BLaER1 treated with 17β-estradiol and CSF1 and Interleukin-3, amounts not matched to agents 10 nM and 100 nM (cell line): ENCODE measurements around the gene DENND4A.
A peak's percentile ranks its signal among the peaks of the same experiment; 100 is the strongest.

Experiments
- H3K27ac ChIP-seq, 11 experiments: shearing (Covaris generic); formaldehyde crosslinking; 2 replicates each; pipeline ENCODE4 v1.8.1; 2022
- H3K27me3 ChIP-seq, 11 experiments: shearing (Covaris generic); formaldehyde crosslinking; 2 replicates each; pipeline ENCODE4 v1.8.1; 2022
- H3K36me3 ChIP-seq, 11 experiments: shearing (Covaris generic); formaldehyde crosslinking; 2 replicates each; pipeline ENCODE4 v1.8.1; 2022
- H3K4me1 ChIP-seq, 10 experiments: shearing (Covaris generic); formaldehyde crosslinking; 2 replicates each; pipeline ENCODE4 v1.8.1; 2022
- H3K4me2 ChIP-seq, 11 experiments: shearing (Covaris generic); formaldehyde crosslinking; 2 replicates each; pipeline ENCODE4 v1.8.1; 2022
- H3K4me3 ChIP-seq, 10 experiments: shearing (Covaris generic); formaldehyde crosslinking; 2 replicates each; pipeline ENCODE4 v1.8.1; 2022
- H3K9ac ChIP-seq, 11 experiments: shearing (Covaris generic); formaldehyde crosslinking; 2 replicates each; pipeline ENCODE4 v1.8.1; 2022
- H3K9me3 ChIP-seq, 11 experiments: shearing (Covaris generic); formaldehyde crosslinking; replicated peaks in 1 of 11; 2 replicates each; pipeline ENCODE4 v1.8.1; 2022
- H4K20me1 ChIP-seq, 11 experiments: shearing (Covaris generic); formaldehyde crosslinking; 2 replicates each; pipeline ENCODE4 v1.8.1; 2022
- Cebpa-rat ChIP-seq, 11 experiments: shearing (Covaris generic); IDR thresholded peaks; 2 replicates each; pipeline ENCODE4 v1.8.1; 2022

Gene DENND4A

DNA sequence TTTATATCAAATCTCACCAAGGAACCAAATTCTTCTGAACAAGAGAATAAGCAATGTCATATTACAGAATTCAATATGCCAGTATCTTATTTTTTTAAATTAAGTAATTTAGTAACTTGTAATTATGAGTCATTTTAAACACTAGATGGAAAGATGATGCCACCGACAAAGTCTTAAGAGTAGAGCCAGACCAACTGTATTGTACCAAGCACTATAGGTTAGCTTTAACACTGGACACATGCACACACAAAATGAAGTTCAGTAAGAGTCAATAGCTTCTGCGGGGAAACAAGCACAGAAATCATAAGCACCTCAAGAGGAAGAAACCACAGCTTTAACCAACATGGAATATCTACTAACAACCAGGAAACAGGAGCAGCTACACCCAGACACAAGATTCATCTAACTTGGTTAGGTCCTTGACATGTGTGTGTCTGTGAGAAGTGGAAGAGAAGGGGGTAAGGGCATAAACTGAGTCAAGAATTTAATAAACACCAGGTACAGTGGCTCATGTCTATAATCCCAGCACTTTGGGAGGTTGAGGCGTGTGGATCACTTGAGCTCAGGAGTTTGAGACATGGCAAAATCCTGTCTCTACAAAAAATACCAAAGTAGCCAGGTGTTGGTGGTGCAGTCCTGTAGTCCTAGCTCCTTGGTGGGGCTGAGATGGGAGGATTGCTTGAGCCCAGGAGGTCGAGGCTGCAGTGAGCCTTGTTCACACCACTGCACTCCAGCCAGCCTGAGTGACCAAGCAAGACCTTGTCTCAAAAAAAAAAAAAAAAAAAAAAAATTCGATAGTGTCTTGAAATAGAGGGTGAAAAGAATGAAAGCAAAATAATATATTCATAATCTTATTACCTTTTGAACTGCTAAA, 28.9 kb downstream of the DENND4A start:
- Histone ChIP-seq H3K27me3 (no peaks in the 10 kb centered on the region), H3K4me2 (no peak overlapping the region), H3K4me1 (peaks cover 0 to 4% (median 0%) of the 10 kb centered on the region in 10 experiments; a peak in 7 of 20 replicates), H3K9ac (no peak overlapping the region), H3K27ac (no peak overlapping the region), H3K9me3 (0 out of 22 replicates have a peak, but pooled peaks cover 0 to 4% (median 0%) of the 10 kb centered on the region in 11 experiments), H3K36me3 (peaks cover 0 to 31% (median 12%) of the 10 kb centered on the region in 11 experiments; a peak in 14 of 22 replicates), H3K4me3 (no peak overlapping the region), H4K20me1 (peaks cover 0 to 59% (median 12%) of the 10 kb centered on the region in 11 experiments; a peak in 10 of 22 replicates)
- TF ChIP-seq Cebpa-rat (IDR thresholded peaks at IDR 0.05): no peak

DNA sequence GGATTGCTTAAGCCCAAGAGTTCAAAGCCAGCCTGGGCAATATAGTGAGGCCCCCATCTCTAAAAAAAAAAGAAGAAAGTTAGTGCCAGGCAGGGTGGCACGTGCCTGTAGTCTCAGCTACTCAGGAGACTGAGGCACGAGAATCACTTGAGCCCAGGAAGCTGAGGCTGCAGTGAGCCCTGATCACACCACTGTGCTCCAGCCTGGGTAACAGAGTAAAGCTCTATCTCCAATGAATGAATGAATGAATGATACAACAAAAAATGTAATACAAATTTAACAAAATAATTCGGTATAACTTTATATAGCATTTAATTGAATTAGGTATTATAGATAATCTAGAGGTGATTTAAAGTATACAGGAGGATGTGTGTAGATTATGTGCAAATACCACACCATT, 29.7 kb downstream of the DENND4A start:
- TF ChIP-seq Cebpa-rat (IDR thresholded peaks at IDR 0.05): no peak

DNA sequence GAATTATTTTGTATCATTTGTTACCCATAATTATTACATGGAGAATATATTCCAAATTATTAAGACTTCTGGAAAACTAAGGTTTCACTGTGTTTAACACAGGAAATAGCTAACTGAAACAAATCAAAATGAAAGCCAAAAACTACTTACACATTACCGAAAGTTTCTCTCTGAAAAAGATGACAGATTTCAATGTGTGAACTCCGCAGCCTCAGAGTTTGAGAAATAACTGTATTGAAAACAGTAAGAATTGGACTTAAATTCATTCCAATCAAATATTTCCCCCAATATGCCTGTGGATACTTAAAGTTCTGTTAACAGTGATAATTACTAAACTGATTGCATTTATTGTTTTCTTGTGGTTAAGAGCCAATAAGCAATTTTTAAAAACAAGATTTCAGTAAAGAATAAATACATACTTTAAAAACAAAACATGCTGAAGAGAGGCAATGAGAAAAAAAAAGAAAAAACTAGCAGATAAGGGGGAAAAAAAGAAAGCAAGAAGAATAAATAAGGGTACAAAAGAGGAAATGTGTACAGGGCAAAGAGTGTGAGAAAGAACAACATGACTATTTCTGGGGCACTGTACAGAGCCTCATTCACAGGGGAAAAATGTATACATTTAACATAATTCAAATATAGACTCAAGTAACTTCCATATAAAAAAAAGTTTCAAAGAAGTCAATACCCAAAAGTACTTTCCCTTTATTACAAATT, 30.7 kb downstream of the DENND4A start:
- H3K4me2 ChIP-seq: no peak overlapping the region
- H3K4me3 ChIP-seq: no peak overlapping the region
- peaks cover 0 to 13% (median 0%) of the 10 kb centered on the region in 10 experiments; a peak in 9 of 20 replicates for H3K4me1 ChIP-seq
- H3K9ac ChIP-seq: no peak overlapping the region
- no peak overlapping the region for H3K27ac ChIP-seq
- H3K36me3 ChIP-seq: peaks cover 0 to 42% (median 21%) of the 10 kb centered on the region in 11 experiments; a peak in 16 of 22 replicates
- 0 out of 22 replicates have a peak, but pooled peaks cover 0 to 5% (median 0%) of the 10 kb centered on the region in 11 experiments for H3K9me3 ChIP-seq
- H3K27me3 ChIP-seq: no peaks in the 10 kb centered on the region
- TF ChIP-seq Cebpa-rat (IDR thresholded peaks at IDR 0.05): no peak
- peaks cover 0 to 43% (median 9%) of the 10 kb centered on the region in 11 experiments; a peak in 10 of 22 replicates for H4K20me1 ChIP-seq

More for the DNA sequence above, 29.7 kb downstream of the DENND4A start:
- Histone ChIP-seq H3K27ac (no peak overlapping the region), H3K4me2 (no peak overlapping the region), H3K36me3 (peaks cover 0 to 37% (median 18%) of the 10 kb centered on the region in 11 experiments; a peak in 16 of 22 replicates), H3K4me1 (peaks cover 0 to 11% (median 0%) of the 10 kb centered on the region in 10 experiments; a peak in 7 of 20 replicates), H3K9ac (no peak overlapping the region), H3K9me3 (0 out of 22 replicates have a peak, but pooled peaks cover 0 to 5% (median 0%) of the 10 kb centered on the region in 11 experiments), H4K20me1 (peaks cover 0 to 53% (median 11%) of the 10 kb centered on the region in 11 experiments; a peak in 10 of 22 replicates), H3K4me3 (no peak overlapping the region), H3K27me3 (no peaks in the 10 kb centered on the region)

GRCh38 chr15:65759441-65759840, 32.7 kb downstream of the DENND4A start:
- Histone ChIP-seq H3K27ac (no peak overlapping the region), H4K20me1 (peaks cover 0 to 27% (median 8%) of the 10 kb centered on the region in 11 experiments; a peak in 7 of 22 replicates), H3K4me3 (no peak overlapping the region), H3K27me3 (no peaks in the 10 kb centered on the region), H3K9ac (no peak overlapping the region), H3K36me3 (peaks cover 14 to 60% (median 37%) of the 10 kb centered on the region in 11 experiments; a peak in 19 of 22 replicates), H3K9me3 (peaks cover 0 to 5% (median 0%) of the 10 kb centered on the region in 11 experiments; a peak in 1 of 22 replicates), H3K4me2 (no peak overlapping the region), H3K4me1 (peaks cover 0 to 17% (median 0%) of the 10 kb centered on the region in 10 experiments; a peak in 9 of 20 replicates)
- no peak for TF ChIP-seq Cebpa-rat (IDR thresholded peaks at IDR 0.05)

DNA sequence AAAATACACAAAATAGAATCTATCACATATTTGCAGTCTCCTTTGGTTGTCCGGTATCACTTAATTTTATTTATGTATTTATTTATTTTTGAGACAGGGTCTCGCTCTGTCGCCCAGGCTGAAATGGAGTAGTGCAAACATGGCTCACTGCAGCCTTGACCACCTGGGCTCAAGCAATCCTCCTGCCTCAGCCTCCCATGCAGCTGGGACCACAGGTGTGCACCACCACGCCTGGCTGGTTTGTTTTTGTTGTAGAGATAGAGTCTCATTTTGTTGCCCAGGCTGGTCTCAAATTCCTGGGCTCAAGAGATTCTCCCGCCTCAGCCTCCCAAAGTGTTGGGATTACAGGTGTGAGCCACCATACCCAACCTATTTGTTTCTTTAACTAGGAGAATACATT, 33.9 kb downstream of the DENND4A start:
- Histone ChIP-seq H3K36me3 (peaks cover 14 to 57% (median 37%) of the 10 kb centered on the region in 11 experiments; a peak in 19 of 22 replicates), H3K4me3 (no peak overlapping the region), H3K9ac (no peak overlapping the region), H3K4me1 (peaks cover 0 to 17% (median 0%) of the 10 kb centered on the region in 10 experiments; a peak in 9 of 20 replicates), H3K9me3 (peaks cover 0 to 5% (median 0%) of the 10 kb centered on the region in 11 experiments; a peak in 1 of 22 replicates), H3K4me2 (peak overlapping the region in 2 of 11 experiments; percentile 2 to 40; a peak in 2 of 22 replicates), H3K27ac (no peak overlapping the region), H4K20me1 (peaks cover 0 to 23% (median 3%) of the 10 kb centered on the region in 11 experiments; a peak in 7 of 22 replicates), H3K27me3 (no peaks in the 10 kb centered on the region)
- TF ChIP-seq Cebpa-rat (IDR thresholded peaks at IDR 0.05): no peak

- H4K20me1 ChIP-seq: peaks cover 0 to 14% (median 0%) of the 10 kb centered on the region in 11 experiments; a peak in 7 of 22 replicates
- H3K4me3 ChIP-seq: no peak overlapping the region
- peaks cover 0 to 5% (median 0%) of the 10 kb centered on the region in 11 experiments; a peak in 1 of 22 replicates for H3K9me3 ChIP-seq
- H3K36me3 ChIP-seq: peaks cover 14 to 60% (median 37%) of the 10 kb centered on the region in 11 experiments; a peak in 19 of 22 replicates
- TF ChIP-seq Cebpa-rat (IDR thresholded peaks at IDR 0.05): no peak
- no peaks in the 10 kb centered on the region for H3K27me3 ChIP-seq
- H3K4me1 ChIP-seq: peaks cover 0 to 17% (median 0%) of the 10 kb centered on the region in 10 experiments; a peak in 9 of 20 replicates
- no peak overlapping the region for H3K27ac ChIP-seq
- H3K9ac ChIP-seq: no peak overlapping the region
- H3K4me2 ChIP-seq: peak overlapping the region in 2 of 11 experiments; percentile 2 to 40; a peak in 1 of 22 replicates
Observed at GRCh38 chr15:65757256-65757655, 34.8 kb downstream of the DENND4A start.

DNA sequence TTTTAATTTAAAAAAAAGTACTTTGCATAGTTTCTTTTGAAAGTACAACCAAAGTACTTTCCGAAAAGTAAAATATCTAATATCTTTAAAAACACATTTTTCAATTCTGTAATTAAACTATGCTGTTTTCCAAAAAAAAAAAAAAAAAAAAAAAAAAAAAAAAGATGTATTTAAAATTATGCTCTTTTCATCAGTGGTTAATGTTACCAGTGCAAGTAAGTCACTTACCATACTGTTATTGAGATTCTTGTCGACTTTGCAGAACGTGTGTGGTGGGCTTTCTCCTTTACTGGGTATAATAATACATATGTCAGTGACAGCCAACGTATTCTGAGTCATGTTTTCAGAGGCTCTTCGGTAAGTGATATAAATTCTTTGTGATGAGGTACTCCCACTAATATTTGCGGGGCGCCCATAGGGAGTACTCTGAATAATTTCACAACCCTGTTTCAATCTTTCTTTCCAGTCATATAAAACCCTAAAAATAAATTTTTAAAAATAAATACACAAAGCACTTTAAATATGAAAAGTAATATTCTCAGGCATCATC, 39.9 kb downstream of the DENND4A start:
- Histone ChIP-seq H3K36me3 (peaks cover 15 to 61% (median 27%) of the 10 kb centered on the region in 11 experiments; a peak in 16 of 22 replicates), H3K4me2 (no peak overlapping the region), H3K9ac (no peak overlapping the region), H3K4me1 (peaks cover 0 to 5% (median 0%) of the 10 kb centered on the region in 10 experiments; a peak in 3 of 20 replicates), H4K20me1 (peaks cover 0 to 2% (median 0%) of the 10 kb centered on the region in 11 experiments; a peak in 2 of 22 replicates), H3K27me3 (no peaks in the 10 kb centered on the region), H3K27ac (no peak overlapping the region), H3K4me3 (no peak overlapping the region), H3K9me3 (no peaks in the 10 kb centered on the region; a peak in 1 of 22 replicates)
- no peak for TF ChIP-seq Cebpa-rat (IDR thresholded peaks at IDR 0.05)

DNA sequence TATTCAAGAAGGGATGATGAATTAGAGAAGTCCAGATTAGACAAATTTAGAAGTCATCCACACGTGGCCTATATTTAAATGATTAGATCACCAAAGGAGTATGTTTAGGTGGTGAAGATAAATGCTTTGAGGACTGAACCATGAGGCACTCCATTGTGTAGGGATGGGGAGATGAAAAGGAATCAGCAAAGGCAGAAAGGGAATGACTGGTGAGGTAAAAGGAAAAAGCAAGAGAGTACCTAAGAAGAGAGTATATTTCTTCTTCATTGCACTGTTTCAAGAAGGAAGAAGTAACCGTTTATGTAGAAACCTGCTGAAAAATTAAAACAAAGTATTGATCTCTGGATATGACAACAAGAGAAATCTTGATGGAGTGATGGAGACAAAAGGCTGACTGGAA, 40.7 kb downstream of the DENND4A start:
- Histone ChIP-seq H3K4me3 (no peak overlapping the region), H4K20me1 (no peaks in the 10 kb centered on the region; a peak in 2 of 22 replicates), H3K27ac (no peak overlapping the region), H3K9me3 (no peaks in the 10 kb centered on the region; a peak in 1 of 22 replicates), H3K4me1 (peaks cover 0 to 4% (median 0%) of the 10 kb centered on the region in 10 experiments; a peak in 2 of 20 replicates), H3K27me3 (no peaks in the 10 kb centered on the region), H3K9ac (no peak overlapping the region), H3K4me2 (no peak overlapping the region), H3K36me3 (peaks cover 15 to 59% (median 25%) of the 10 kb centered on the region in 11 experiments; a peak in 16 of 22 replicates)
- TF ChIP-seq Cebpa-rat (IDR thresholded peaks at IDR 0.05): no peak
